Endothelial cell of umbilical vein (primary cell): ENCODE results near the gene IL17RB. TPM values are rescaled to one million over a fixed set of nuclear protein-coding genes. Genes with fewer than 3 reads are reported as not detected.

Experiments
- BruUV-seq: library from RNA; stranded (reverse); fragments of 400-500 nt; replicated peaks from 2 replicates; lab custom pipeline; 2021; lab: Mats Ljungman, UMichigan
- CTCF ChIA-PET: fragments of 300-600, 350-600 bp; sonication (Branson Sonifier 250); formaldehyde crosslinking; loops from one replicate; lab custom pipeline; 2021; ENCODE audit warnings: antibody characterized with exemption, inconsistent platforms; lab: Charles Lee
- POLR2A ChIA-PET: fragments of 300-600, 350-600 bp; sonication (Branson Sonifier 250); formaldehyde crosslinking; loops from one replicate; lab custom pipeline; 2021; ENCODE audit warnings: antibody characterized with exemption, inconsistent platforms; lab: Charles Lee
- DNase-seq: peaks from one replicate; pipeline ENCODE4 v3.0.0-alpha.2; 2011; ENCODE audit warnings: low read depth, low spot score
- FAIRE-seq: peaks from 2 replicates; lab custom pipeline; 2011; peaks lifted over from hg19 to GRCh38; lab: Jason Lieb, UNC
- H2AFZ ChIP-seq: 2 replicates; pipeline ENCODE4 v1.6.0; 2012; ENCODE audit warnings: low read depth, low read length, control low read depth, inconsistent platforms
- H3K27ac ChIP-seq: 2 replicates; pipeline ENCODE4 v1.5.1; 2011; ENCODE audit warnings: low read depth, mild to moderate bottlenecking, control low read depth, low read length, moderate library complexity; ENCODE audit not compliant: insufficient read depth
- H3K27me3 ChIP-seq, 2 experiments: 2 replicates each; pipeline versions ENCODE4 v1.6.0 to v1.6.1; 2011; ENCODE audit warnings: low read length in 2 of 2, mixed read lengths in 1 of 2; ENCODE audit not compliant: control insufficient read depth in 2 of 2, insufficient read depth in 2 of 2
- H3K36me3 ChIP-seq, 2 experiments: 2 replicates in 1 of 2; 3 replicates in 1 of 2; pipeline ENCODE4 v1.5.1; 2011; ENCODE audit warnings: low read length in 2 of 2, mild to moderate bottlenecking in 1 of 2, moderate library complexity in 1 of 2; ENCODE audit not compliant: control insufficient read depth in 2 of 2, insufficient read depth in 2 of 2; ENCODE audit errors: extremely low read depth in 1 of 2
- H3K4me1 ChIP-seq: 3 replicates; pipeline ENCODE4 v1.5.1; 2011; ENCODE audit warnings: mild to moderate bottlenecking, low read length; ENCODE audit not compliant: control insufficient read depth, insufficient read depth; ENCODE audit errors: extremely low read depth
- H3K4me2 ChIP-seq: 2 replicates; pipeline ENCODE4 v1.6.1; 2011; ENCODE audit warnings: low read length, control low read depth, mixed read lengths; ENCODE audit not compliant: insufficient read depth
- H3K4me3 ChIP-seq, 3 experiments: fragments of 200-600 bp in 1 of 3; sonication (generic), shearing (Covaris generic) in 1 of 3; replicated peaks in 1 of 3; 2 replicates each; pipeline ENCODE4 v1.5.1; 2011 to 2016; ENCODE audit warnings: control low read depth in 3 of 3, low read length in 3 of 3, mild to moderate bottlenecking in 2 of 3, inconsistent platforms in 1 of 3, low read depth in 1 of 3, moderate library complexity in 1 of 3; ENCODE audit not compliant: insufficient read depth in 1 of 3
- H3K79me2 ChIP-seq: 2 replicates; pipeline ENCODE4 v1.6.0; 2012; ENCODE audit warnings: low read length, inconsistent platforms; ENCODE audit not compliant: control insufficient read depth, insufficient read depth
- H3K9ac ChIP-seq: replicated peaks from 2 replicates; pipeline ENCODE3; 2011; ENCODE audit warnings: low read length, control low read depth; ENCODE audit not compliant: insufficient read depth; ENCODE audit errors: extremely low read depth
- H3K9me1 ChIP-seq: replicated peaks from 3 replicates; pipeline ENCODE4 v1.6.0; 2011; ENCODE audit warnings: mild to moderate bottlenecking, low read length; ENCODE audit not compliant: control insufficient read depth, insufficient read depth; ENCODE audit errors: extremely low read depth
- H3K9me3 ChIP-seq: replicated peaks from 2 replicates; pipeline ENCODE4 v1.5.1; 2012; ENCODE audit warnings: low read length, inconsistent platforms; ENCODE audit not compliant: control insufficient read depth, insufficient read depth
- H4K20me1 ChIP-seq: replicated peaks from 2 replicates; pipeline ENCODE3; 2011; ENCODE audit warnings: mild to moderate bottlenecking, low read length; ENCODE audit not compliant: control insufficient read depth, insufficient read depth; ENCODE audit errors: extremely low read depth
- EZH2 ChIP-seq: IDR thresholded peaks from 2 replicates; pipeline ENCODE4 v1.6.1; 2012; ENCODE audit warnings: borderline replicate concordance, low read depth, mild to moderate bottlenecking, moderate library complexity, low read length, inconsistent platforms; ENCODE audit not compliant: severe bottlenecking
- FOS ChIP-seq: IDR thresholded peaks from 2 replicates; pipeline ENCODE4 v1.6.1; 2011; ENCODE audit warnings: mild to moderate bottlenecking, low read length, moderate library complexity, borderline replicate concordance; ENCODE audit not compliant: insufficient read depth
- GATA2 ChIP-seq: IDR thresholded peaks from 2 replicates; pipeline ENCODE4 v1.7.0; 2011; ENCODE audit warnings: low read depth, mild to moderate bottlenecking, moderate library complexity, mixed read lengths, low read length; ENCODE audit not compliant: insufficient read length, insufficient read depth
- JUN ChIP-seq: IDR thresholded peaks from 2 replicates; pipeline ENCODE4 v1.6.1; 2011; ENCODE audit warnings: borderline replicate concordance, low read depth; ENCODE audit not compliant: insufficient read length, insufficient read depth
- MAX ChIP-seq: IDR thresholded peaks from 2 replicates; pipeline ENCODE4 v1.6.1; 2011; ENCODE audit not compliant: insufficient read depth, insufficient read length
- MYC ChIP-seq: IDR thresholded peaks from one replicate; pipeline ENCODE4 v1.6.1; 2011; ENCODE audit warnings: mild to moderate bottlenecking, low read depth, low read length
- POLR2A ChIP-seq: IDR thresholded peaks from 2 replicates; pipeline ENCODE4 v1.6.1; 2012; ENCODE audit warnings: low read depth, mild to moderate bottlenecking, control low read depth, low read length
- POLR2AphosphoS5 ChIP-seq: IDR thresholded peaks from 2 replicates; pipeline ENCODE4 v1.6.1; 2012; ENCODE audit warnings: low read depth, mild to moderate bottlenecking, control low read depth, low read length, moderate library complexity; ENCODE audit not compliant: insufficient read depth
- dilution Hi-C: fragments of 300-500 bp; cut with MboI; formaldehyde crosslinking; loops from one replicate; pipeline ENCODE4 v1.15.0; 2019; ENCODE audit warnings: low sequenced_read_pairs; ENCODE audit not compliant: extremely low pct_ligation_motif_present
- intact Hi-C: fragments of 100-400 bp; cut with micrococcal nuclease; formaldehyde crosslinking; loops from one replicate; pipeline ENCODE4 v1.10.0; 2022
- polyA plus RNA-seq, 4 experiments: library from polyadenylated mRNA; depleted of rRNA in 3 of 4; stranded (reverse) in 3 of 4; unstranded in 1 of 4; fragments of >200 nt; gene quantifications; 2 replicates each; pipeline versions ENCODE4 v1.2.1 to v1.2.3, GENCODE V29; 2011 to 2012; ENCODE audit warnings: missing spikeins in 1 of 4
- total RNA-seq: library from RNA; stranded (reverse); gene quantifications from 2 replicates; pipeline ENCODE4 v1.2.3, GENCODE V29; 2021
- TF ChIP-seq, protein P1 (sequence below), 2 donors: IDR thresholded peaks; 1 replicate in 1 of 2; 2 replicates in 1 of 2; pipeline ENCODE4 v1.5.1; 2011; ENCODE audit warnings: low read length in 2 of 2, mild to moderate bottlenecking in 2 of 2, moderate library complexity in 2 of 2, control low read depth in 1 of 2, inconsistent platforms in 1 of 2, low read depth in 1 of 2; ENCODE audit not compliant: insufficient read depth in 1 of 2; ENCODE audit errors: extremely low read depth in 1 of 2

Gene IL17RB
- total and polyA plus RNA-seq, 2 donors (not counting 3 experiments of a cell fraction or from before 2014, with no cell fraction given): 0.04 TPM; not detected in 1

DNA sequence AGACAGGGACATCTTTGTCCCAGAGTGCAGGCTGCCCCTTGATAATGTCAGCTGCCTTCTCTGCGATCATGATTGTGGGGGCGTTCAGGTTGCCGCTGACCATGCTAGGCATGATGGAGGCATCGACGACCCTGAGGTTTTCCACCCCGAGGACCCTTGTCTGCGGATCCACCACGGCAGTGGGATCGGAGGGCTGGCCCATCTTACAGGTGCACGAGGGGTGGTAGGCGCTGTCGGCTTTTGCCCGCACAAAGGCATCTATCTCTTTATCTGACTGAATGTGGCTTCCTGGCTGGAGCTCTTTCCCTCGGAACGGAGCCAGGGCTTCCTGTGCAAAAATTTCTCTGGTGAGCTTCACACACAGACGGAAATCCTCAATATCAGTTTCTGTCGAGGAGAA is 28.6 kb upstream of the IL17RB start:
- Histone ChIP-seq H3K27me3 (no peaks in the 10 kb centered on the region), H3K9me3 (no peaks in the 10 kb centered on the region), H3K36me3 (no peaks in the 10 kb centered on the region), H3K9me1 (no peaks in the 10 kb centered on the region), H3K9ac (no peak overlapping the region), H3K79me2 (no peaks in the 10 kb centered on the region), H3K4me2 (no peak overlapping the region), H3K27ac (no peak overlapping the region), H3K4me1 (no peaks in the 10 kb centered on the region), H3K4me3 (no peak overlapping the region), H4K20me1 (no peaks in the 10 kb centered on the region), H2AFZ (no peak overlapping the region)
- ChIA-PET POLR2A (no interaction called here), CTCF (no interaction called here)
- DNase-seq (no peak), FAIRE-seq (no peak)
- BruUV-seq: no TSS peak
- intact Hi-C loops (no loop called here), dilution Hi-C loops (no loop called here)
- TF ChIP-seq FOS (no peak), MYC (no peak), POLR2AphosphoS5 (no peak)

- Histone ChIP-seq H2AFZ (no peak overlapping the region), H3K9ac (no peak overlapping the region), H3K79me2 (no peaks in the 10 kb centered on the region), H3K36me3 (no peaks in the 10 kb centered on the region), H4K20me1 (no peaks in the 10 kb centered on the region), H3K27me3 (no peaks in the 10 kb centered on the region), H3K4me2 (no peak overlapping the region), H3K9me1 (no peaks in the 10 kb centered on the region), H3K9me3 (no peaks in the 10 kb centered on the region), H3K27ac (no peak overlapping the region), H3K4me3 (no peak overlapping the region), H3K4me1 (no peaks in the 10 kb centered on the region)
- no TSS peak for BruUV-seq
- FAIRE-seq (no peak), DNase-seq (no peak)
- CTCF ChIA-PET: no interaction called here
- dilution Hi-C loops (no loop called here), intact Hi-C loops (no loop called here)
- POLR2A ChIA-PET: no interaction called here
- no peak for TF ChIP-seq JUN
- no peak for TF ChIP-seq MYC
- TF ChIP-seq FOS: no peak
- TF ChIP-seq POLR2A: no peak
- no peak for TF ChIP-seq EZH2
- no peak for TF ChIP-seq GATA2
- TF ChIP-seq POLR2AphosphoS5: no peak
- TF ChIP-seq, protein P1, sequence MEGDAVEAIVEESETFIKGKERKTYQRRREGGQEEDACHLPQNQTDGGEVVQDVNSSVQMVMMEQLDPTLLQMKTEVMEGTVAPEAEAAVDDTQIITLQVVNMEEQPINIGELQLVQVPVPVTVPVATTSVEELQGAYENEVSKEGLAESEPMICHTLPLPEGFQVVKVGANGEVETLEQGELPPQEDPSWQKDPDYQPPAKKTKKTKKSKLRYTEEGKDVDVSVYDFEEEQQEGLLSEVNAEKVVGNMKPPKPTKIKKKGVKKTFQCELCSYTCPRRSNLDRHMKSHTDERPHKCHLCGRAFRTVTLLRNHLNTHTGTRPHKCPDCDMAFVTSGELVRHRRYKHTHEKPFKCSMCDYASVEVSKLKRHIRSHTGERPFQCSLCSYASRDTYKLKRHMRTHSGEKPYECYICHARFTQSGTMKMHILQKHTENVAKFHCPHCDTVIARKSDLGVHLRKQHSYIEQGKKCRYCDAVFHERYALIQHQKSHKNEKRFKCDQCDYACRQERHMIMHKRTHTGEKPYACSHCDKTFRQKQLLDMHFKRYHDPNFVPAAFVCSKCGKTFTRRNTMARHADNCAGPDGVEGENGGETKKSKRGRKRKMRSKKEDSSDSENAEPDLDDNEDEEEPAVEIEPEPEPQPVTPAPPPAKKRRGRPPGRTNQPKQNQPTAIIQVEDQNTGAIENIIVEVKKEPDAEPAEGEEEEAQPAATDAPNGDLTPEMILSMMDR (IDR thresholded peaks at IDR 0.05; ENCODE audit: extremely low read depth in 1 of 2, insufficient read depth in 1 of 2, low read depth in 1 of 2, low read length in 2 of 2): no peak
- TF ChIP-seq MAX: no peak
Measured at GRCh38 chr3:53818221-53819162, 27.9 kb upstream of the IL17RB start.
